HG03520 (cell line): ENCODE data around the gene KRT36.

Experiments
- ATAC-seq: cut with Tn5 transposase; IDR thresholded peaks from one replicate; pipeline ENCODE4 v1.9.1; 2021; ENCODE audit warnings: mild to moderate bottlenecking, moderate library complexity; ENCODE audit not compliant: unreplicated experiment

Gene KRT36

GRCh38 chr17:41522301-41523224 lies 32.9 kb upstream of the KRT36 start:
- ATAC-seq = no peak

GRCh38 chr17:41521574-41522261 lies 32.0 kb upstream of the KRT36 start:
- no peak for ATAC-seq

GRCh38 chr17:41520821-41521521 lies 31.3 kb upstream of the KRT36 start:
- ATAC-seq = no peak

GRCh38 chr17:41519501-41520224 lies 30.0 kb upstream of the KRT36 start:
- no peak for ATAC-seq

- no peak for ATAC-seq
Measured at GRCh38 chr17:41518789-41519449, 29.2 kb upstream of the KRT36 start, which contains the start of gene KRT15. Gene KRT15 (minus strand): TSS chr17:41518890. CDS start chr17:41518827, 63 bp downstream.

- no peak for ATAC-seq
Measured at GRCh38 chr17:41518031-41518430, 28.3 kb upstream of the KRT36 start.

- no peak for ATAC-seq
Measured at GRCh38 chr17:41516830-41517283, 27.1 kb upstream of the KRT36 start.

- ATAC-seq = no peak
Measured at GRCh38 chr17:41516147-41516829, 26.6 kb upstream of the KRT36 start.

- ATAC-seq = no peak
Measured at GRCh38 chr17:41513168-41513547, 23.4 kb upstream of the KRT36 start.

- no peak for ATAC-seq
Measured at GRCh38 chr17:41512546-41513167, 22.9 kb upstream of the KRT36 start.

GRCh38 chr17:41511716-41512115 lies 22.0 kb upstream of the KRT36 start:
- no peak for ATAC-seq

- ATAC-seq = no peak
Measured at GRCh38 chr17:41511116-41511515, 21.4 kb upstream of the KRT36 start.

GRCh38 chr17:41510251-41511065 lies 20.7 kb upstream of the KRT36 start:
- no peak for ATAC-seq

GRCh38 chr17:41507315-41507880 lies 17.7 kb upstream of the KRT36 start:
- ATAC-seq = no peak

- no peak for ATAC-seq
Measured at GRCh38 chr17:41505809-41506767, 16.4 kb upstream of the KRT36 start.

GRCh38 chr17:41505007-41505808 lies 15.5 kb upstream of the KRT36 start, which contains the start of gene KRT13:
Gene KRT13 (minus strand): TSS chr17:41505612. CDS start chr17:41505550, 62 bp downstream.
- ATAC-seq = no peak
